Hematopoietic multipotent progenitor cell treated with erythropoietin and hydrocortisone succinate and interleukin-3 and kit ligand, for 17 days (in vitro differentiated cells): ENCODE data around the gene PABPC3.

Source experiments
- DNase-seq: peaks from one replicate; pipeline ENCODE4 v3.0.0-alpha.2; 2015; ENCODE audit warnings: low spot score

PABPC3 gene

GRCh38 chr13:25111585-25111956 lies 15.6 kb downstream of the PABPC3 start:
- no peak for DNase-seq

DNA sequence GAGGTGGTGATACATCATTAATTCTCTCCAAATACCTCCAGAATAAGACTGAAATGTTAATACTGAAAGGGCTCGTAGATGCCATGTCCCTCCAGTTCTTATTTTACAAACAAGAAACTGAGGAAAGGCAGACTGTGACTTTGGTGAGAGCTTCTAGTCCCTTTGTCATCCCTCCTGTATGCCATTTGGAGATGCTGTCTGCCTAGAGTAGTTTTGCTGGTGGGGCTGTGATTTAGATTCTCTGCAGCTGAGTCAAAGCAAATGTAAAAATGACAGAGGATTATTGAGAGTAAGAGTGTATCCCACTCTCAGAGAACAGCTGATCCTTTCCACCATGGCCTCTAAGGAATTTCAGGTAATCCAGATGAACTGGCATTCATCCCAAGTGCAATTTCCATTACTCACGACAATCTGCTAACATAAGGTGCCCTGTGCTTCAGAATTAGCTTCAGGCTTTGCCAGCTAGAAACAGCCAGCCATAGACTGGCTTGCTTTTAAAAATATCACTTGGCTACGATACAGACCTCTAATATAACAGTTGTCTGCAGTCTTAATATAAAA lies 16.8 kb downstream of the PABPC3 start:
- no peak for DNase-seq

DNA sequence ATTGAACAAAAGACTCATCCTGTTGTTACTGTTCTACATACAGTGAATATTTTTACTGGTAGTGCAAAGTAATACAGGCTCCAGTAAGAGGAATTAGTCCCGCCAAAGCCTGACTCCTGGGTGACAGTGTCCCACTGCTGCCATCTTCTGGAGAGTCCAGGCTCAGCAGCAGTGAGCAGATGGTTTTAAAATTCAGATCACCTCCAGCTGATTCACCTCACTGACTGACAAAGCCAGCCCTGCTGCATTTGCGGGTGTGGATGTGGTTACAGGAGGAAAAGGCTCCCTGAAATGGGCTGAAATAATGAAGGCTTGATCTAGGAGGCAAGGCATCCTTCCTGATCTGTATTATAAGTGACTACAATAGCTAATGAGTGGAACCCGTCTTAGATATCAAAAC lies 18.3 kb downstream of the PABPC3 start:
- peak; percentile 72 for DNase-seq

DNA sequence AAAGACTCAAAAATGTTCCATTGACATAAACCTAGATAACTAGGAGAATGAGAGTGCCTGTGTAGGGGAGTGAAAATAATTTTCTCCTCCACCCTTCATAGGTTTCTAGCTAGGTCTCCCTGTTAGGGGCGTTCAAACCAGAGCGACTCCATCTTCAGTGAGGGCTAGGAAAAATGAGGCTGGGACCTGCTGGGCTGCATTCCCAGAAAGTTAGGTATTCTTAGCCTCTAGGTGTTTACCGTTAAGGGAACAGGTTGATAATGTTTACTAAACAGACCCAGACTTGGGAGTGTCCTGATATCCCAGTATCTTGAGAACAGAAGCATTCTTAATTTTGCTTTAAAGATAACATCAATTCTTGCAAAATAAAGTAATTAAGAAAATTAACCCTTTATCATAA lies 20.1 kb downstream of the PABPC3 start:
- DNase-seq: no peak

DNA sequence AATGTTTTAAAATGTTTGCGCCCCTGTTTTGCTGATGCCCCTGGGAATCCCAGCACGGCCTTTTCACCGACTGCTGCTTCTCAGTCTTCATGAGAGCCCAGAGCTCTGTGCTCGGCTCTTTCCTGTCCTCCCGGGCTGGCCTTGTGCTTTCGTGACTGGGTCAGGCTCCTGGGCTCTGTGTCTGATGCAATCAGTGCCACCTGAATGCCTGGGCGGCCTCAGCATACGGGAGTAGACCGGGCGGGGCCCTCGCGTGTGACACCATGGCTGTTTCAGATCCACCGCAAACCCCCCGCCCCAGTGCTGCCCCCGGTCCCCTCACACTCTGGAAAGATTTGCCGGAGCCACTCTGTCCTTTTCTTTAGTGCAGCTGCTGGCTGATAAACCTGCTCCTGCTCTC lies 21.4 kb downstream of the PABPC3 start:
- DNase-seq: no peak

DNA sequence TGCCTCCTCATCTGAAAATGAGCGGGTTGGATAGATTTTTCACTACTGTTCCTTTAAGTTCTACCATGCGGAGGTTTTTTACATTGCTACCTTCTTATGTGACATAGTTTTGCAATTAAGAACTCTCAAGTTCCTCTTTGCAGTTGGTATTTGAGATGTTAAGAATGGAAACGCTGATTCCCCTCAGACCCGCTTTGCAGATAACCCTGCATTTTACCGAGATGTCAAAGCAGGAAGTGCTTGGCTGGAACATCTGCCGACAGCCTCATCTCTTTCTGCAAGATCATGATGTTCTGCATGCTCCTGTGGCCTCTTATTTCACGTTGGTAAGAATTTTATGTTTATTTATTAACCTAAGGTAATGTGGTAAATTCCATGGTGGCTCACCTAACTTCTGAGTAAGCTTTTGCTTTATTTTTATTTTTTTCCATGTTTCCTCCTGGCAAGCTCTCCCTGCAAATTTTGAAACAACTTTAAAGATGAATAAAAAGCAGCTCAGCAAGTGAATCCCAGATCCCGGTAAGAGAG lies 22.5 kb downstream of the PABPC3 start:
- no peak for DNase-seq

DNA sequence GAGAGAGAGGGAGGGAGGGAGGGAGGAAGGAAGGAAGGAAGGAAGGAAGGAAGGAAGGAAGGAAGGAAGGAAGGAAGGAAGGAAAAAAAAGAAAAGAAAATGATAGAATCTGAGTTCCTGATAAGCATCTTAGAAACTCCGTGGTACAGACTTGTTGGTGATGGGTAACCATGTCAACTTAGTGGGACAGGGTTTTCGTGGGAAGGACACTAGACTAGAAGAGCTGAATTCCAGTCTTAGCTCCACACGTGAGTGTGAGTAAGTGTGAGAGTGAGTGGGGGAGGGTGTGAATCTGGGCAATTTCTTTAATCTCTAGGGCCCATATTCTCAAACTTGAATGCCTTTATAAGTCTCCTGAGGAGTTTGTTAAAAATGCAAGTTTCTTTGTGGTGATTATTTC lies 35.0 kb downstream of the PABPC3 start:
- no peak for DNase-seq

GRCh38 chr13:25131881-25132420 lies 36.0 kb downstream of the PABPC3 start:
- DNase-seq: no peak

GRCh38 chr13:25132751-25133390 lies 36.9 kb downstream of the PABPC3 start:
- no peak for DNase-seq

DNA sequence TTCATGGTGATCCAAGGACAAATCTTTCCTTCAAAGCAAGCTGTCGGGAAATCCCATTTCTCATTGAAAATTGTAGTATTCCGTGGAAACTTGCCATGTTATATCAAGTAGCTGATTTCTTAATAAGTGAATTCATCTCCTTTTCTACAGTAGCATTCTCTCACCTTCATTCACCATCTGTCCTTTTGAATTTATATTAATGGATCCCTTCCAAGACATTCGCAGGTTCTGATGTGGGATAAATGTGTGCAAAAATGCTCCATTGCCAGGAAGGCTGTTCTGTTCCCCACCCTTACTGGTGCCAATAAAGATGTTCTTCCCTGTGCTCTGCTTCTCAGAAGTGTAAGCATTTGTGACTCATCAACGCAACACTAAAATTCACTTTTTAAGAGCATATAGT lies 40.0 kb downstream of the PABPC3 start:
- DNase-seq: no peak

DNA sequence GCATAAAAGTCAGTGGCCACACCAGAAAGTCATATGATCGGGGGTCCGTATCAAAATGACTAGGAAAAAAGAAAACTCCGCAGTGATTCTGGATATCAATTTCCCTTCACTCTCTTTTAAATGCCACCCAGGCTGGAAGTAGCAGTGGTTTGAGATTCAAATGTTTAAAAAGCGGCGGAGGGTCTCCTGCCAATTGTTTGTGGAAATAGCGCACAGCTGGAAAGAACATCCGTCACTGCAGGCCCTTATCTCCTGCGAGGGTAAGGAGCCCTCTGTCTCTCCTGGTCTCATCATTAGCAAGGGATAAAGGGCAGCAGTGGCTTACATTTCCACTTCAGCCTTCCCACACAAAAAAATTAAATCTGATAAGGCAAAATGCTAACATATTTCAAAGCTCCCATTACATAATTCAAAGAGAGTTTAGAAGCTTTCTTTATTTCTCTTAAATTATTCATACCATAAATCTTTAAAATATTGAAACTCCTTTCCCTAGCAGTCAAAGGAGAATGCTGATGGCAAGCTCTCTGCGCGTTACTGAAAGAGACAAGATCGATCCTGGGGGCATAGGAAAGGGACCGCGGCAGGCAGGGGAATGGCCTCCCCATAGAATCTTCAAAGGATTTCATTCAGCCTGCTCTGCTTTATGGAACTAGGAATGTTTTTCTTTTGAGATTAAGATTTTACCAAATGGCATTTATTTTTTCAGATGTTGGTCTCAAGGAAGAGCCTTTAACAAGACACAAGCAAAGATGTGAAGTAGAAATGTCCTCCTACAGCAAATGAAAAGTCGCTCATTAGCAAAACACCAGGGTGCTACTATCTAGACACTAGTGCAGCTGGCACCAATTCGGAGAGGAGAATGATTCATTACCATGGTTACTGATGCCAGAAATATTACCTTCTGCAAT lies 41.2 kb downstream of the PABPC3 start:
- no peak for DNase-seq

- no peak for DNase-seq
These were observed 41.8 kb downstream of the PABPC3 start for GRCh38 chr13:25137788-25138115.

DNA sequence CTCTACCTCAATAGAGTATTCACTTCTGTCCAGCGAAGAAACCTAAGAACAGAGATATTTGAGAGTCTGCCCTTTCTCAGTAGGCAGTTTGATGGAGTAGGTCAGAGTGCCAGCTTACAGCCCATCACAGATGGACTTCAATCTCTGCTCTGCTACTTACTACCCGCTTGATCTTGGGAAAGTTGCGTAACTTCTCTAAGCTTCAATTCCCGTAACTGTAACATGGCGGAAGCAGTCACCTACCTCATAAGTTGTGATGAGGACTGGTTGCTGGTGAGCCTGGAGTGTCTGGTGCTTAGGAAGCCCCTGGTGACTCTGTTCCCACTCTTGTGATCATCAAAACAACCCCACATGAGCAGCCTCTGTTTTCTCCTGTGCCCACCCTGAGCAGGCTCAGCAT lies 45.1 kb downstream of the PABPC3 start:
- no peak for DNase-seq

DNA sequence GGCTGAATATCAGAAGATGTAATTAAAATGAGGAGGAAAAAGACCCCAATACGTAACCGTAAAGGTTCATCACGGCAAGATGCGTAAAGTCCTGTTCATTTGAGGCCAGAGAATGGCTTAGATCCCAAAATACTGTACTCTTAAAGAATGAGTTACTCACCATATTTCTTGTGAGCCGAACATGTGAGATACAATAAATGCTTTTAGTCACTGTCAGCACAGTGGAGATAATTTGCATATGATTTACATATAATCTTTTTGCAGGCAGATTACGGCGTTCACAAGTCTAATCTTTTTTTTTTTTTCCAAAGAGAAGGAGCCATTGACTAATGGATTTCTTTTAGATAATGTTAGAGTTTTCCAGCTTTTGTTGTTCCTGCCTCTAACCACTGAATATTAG lies 47.8 kb downstream of the PABPC3 start:
- DNase-seq: no peak

DNA sequence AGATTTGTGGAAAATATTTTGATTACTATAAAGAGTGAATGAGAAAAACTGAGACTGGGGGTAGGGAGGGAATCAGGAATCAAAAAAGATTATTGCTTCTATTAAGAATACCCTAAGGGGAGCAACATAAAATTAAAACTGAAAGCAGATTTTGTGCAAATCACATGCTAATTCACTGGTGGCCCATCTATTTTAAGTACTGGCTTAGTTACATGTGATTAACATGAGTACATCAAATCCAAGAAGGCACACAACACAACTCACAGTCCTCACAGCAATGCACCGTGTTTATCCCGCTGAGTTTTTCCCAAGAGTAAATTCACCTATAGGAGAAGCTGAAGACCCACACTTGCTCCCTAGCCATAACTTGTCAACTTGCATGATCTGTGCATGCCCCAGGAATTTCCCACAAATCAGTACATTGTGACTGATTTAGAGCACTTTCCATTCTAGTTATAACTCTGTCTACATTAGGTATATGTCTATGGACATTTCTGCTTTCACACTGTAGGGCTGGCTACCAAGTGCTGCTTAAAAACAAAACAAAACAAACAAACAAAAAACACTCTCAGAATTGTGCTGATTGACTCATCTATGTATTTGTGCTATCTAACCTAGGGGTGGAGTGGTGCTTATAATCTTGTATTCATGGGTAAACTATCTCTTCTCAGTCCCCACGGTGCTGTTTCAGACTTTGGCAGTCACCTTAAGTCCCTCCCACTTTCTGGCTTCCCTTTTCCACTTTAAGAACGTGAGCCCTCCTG lies 51.9 kb downstream of the PABPC3 start:
- DNase-seq: no peak

GRCh38 chr13:25148402-25148771 lies 52.5 kb downstream of the PABPC3 start:
- DNase-seq: no peak
